NCI-H82 treated with DMSO at 0.1 percent for 48 hours (cell line): ENCODE data around the gene TMPRSS6.

Experiments used
- DNase-seq: peaks from one replicate; lab custom pipeline; 2025; ENCODE audit not compliant: unreplicated experiment; lab: John Stamatoyannopoulos, UW

The TMPRSS6 gene

GRCh38 chr22:37054056-37054395 is 55.5 kb downstream of the TMPRSS6 start:
- peak; percentile 67 for DNase-seq

- DNase-seq: no peak
These were observed 56.0 kb downstream of the TMPRSS6 start for GRCh38 chr22:37053310-37054055.

GRCh38 chr22:37052386-37053309 is 56.9 kb downstream of the TMPRSS6 start:
- no peak for DNase-seq

- DNase-seq: no peak
These were observed 57.8 kb downstream of the TMPRSS6 start, which contains the start of gene KCTD17 for GRCh38 chr22:37051391-37052385. Gene KCTD17, plus strand, starts transcription at chr22:37051742. Its CDS starts 19 bp downstream, at chr22:37051761.

- DNase-seq: no peak
These were observed 58.6 kb downstream of the TMPRSS6 start for GRCh38 chr22:37050913-37051312.

GRCh38 chr22:37049224-37049623 is 60.3 kb downstream of the TMPRSS6 start:
- DNase-seq: no peak

- DNase-seq: no peak
These were observed 61.4 kb downstream of the TMPRSS6 start for GRCh38 chr22:37048133-37048532.

GRCh38 chr22:37047006-37047405 is 62.5 kb downstream of the TMPRSS6 start:
- DNase-seq: peak; percentile 86

GRCh38 chr22:37046589-37046988 is 62.9 kb downstream of the TMPRSS6 start:
- DNase-seq: no peak

GRCh38 chr22:37045958-37046357 is 63.6 kb downstream of the TMPRSS6 start:
- no peak for DNase-seq

- no peak for DNase-seq
These were observed 64.6 kb downstream of the TMPRSS6 start for GRCh38 chr22:37044634-37045625.

GRCh38 chr22:37043828-37044538 is 65.5 kb downstream of the TMPRSS6 start:
- peak; percentile 7 for DNase-seq

- no peak for DNase-seq
These were observed 66.2 kb downstream of the TMPRSS6 start for GRCh38 chr22:37043209-37043827.

GRCh38 chr22:37039466-37039865 is 70.0 kb downstream of the TMPRSS6 start:
- no peak for DNase-seq

GRCh38 chr22:37037669-37038068 is 71.8 kb downstream of the TMPRSS6 start:
- DNase-seq: no peak

GRCh38 chr22:37036655-37037377 is 72.7 kb downstream of the TMPRSS6 start:
- no peak for DNase-seq

- DNase-seq: no peak
These were observed 75.7 kb downstream of the TMPRSS6 start for GRCh38 chr22:37033605-37034430.
